Measurements from ENCODE around the gene ABCC5.
A peak's percentile ranks its signal among the peaks of the same experiment; 100 is the strongest.
"Not testable (repeated sequence)": the region's sequence is repeated elsewhere in the genome, so short reads cannot be mapped to it uniquely, and the experiment has no call there.

The ABCC5 gene

DNA sequence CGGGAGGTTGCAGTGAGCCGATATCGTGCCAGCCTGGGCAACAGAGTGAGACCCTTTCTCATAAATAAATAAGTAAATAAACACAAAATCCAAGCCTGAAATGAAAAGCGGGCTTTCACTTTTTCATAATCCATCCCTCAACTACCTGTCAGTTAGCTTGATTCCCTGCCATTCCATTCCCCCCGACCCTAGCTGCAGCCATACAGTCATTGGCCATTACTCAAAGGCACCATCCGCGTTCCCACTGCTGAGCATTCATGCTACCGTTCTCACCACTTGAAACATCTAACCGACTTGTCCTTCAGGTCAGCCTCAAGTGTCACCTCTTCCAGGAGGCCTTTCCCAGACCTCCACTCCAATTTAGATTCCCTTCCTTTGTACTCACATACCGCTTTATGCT lies 131.9 kb downstream of the ABCC5 start:
- DNase-seq (ENCODE audit: low spot score) = no peak

DNA sequence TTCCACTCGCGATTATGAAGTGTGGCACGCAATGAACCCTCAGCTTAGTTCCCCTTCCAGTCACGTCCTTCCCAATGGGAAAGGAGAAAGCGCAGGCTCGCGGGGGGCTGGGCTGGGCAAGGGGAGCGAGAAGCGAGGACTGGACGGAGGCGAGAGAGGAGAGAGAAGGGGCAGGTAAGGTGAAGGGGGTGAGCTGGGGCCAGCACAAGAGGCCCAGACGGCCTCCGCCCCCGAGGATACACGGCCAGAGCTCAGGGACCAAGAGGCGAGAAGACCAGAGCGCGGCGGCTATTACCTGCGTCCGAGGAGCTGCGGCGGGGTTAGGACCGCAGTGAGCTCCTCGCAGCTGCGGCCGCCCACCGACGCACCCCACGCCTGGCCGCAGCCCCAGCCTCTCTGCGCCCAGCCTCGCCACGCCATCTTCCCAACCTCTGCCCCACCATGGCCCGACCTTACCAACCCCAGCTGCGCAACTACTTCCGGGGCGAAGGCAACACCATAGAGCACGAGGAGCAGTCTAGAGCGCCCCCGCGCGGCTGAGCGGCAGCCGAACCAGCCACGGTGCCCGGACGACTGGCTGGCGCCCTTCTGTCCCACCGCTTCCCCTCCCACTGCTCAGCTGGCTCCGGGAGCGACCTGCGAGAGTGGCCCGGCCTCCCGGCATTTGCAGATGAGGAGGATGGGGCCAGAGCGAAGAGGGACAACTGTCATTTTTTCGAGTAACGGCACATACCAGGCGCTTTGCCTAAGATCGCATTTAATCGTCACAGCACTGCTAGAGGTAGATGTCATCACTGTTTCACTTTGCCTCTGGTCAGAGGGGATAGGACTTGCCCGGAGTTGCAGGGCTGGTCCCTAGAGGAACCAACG lies 133.0 kb downstream of the ABCC5 start, which contains the start of gene PARL:
TSS of gene PARL (minus strand) at position 454 of the 870 bp plus-strand sequence. CDS start at position 420, 34 bp downstream.
- DNase-seq (ENCODE audit: low spot score) = peak; percentile 93

DNA sequence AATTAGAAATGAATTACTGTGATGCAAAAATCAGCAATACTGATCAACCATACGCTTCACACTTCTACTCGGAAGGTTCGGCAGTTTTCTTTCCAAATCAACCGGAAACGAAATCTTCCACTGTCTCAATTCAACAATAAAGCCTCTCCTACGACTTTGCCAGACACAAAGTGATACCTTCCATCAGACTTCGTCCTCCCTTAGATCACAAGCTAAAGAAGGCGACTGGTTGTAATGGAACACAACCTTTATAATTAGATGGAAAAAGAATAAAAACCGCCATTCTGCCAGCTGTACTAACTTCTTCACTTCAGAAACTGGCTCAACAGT lies 133.6 kb downstream of the ABCC5 start:
- DNase-seq (ENCODE audit: low spot score) = peak; percentile 12

DNA sequence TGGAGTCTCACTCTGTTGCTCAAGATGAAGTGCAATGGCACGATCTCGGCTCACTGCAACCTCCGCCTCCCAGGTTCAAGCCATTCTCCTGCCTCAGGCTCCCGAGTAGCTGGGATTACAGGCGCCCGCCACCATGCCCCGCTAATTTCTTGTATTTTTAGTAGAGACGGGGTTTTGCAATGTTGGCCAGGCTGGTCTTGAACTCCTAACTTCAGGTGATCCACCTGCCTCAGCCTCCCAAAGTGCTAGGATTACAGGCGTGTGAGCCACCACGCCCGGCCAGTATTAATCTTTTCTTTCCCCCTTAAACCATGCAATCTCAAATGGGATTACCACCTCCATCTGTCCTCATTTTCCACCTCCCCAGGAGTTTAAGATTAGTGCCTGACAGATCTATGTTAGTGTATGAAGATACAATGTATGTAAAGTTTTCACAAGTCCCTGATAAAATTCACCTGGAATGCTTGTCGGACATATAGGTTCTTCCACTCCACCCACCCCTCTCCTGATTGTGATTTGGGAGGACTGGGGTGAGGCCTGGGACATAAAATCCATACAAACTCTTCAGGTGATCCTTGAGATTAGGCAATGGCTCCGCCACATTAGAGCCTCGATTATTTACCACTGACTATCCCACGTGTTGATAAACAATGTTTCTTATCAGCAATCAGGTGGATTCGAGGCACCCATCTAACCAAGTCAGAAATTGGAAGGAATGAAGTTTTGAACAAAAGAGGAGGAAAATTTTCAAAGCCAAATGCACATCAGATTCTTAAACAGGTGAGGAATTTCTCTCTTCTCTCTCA lies 134.2 kb downstream of the ABCC5 start:
- DNase-seq (ENCODE audit: low spot score) = no peak

DNA sequence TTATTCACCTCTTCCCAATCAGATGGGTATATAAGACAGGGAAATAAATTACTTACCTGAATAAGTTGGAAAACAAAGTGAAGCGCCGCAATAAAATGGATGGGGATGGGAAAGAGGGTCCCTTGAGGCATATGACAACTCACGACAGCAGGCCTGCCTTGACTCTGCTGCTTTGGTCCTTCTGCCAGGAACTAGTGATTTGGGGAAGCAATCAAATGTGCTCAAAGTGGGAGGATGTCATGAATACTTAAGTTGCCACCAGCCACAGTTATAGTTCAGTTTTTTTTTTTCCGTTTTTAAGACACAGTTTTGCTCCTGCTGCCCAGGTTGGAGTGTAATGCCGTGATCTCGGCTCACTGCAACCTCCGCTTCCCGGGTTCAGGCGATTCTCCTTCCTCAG lies 137.6 kb downstream of the ABCC5 start:
- DNase-seq (ENCODE audit: low spot score) = no peak

DNA sequence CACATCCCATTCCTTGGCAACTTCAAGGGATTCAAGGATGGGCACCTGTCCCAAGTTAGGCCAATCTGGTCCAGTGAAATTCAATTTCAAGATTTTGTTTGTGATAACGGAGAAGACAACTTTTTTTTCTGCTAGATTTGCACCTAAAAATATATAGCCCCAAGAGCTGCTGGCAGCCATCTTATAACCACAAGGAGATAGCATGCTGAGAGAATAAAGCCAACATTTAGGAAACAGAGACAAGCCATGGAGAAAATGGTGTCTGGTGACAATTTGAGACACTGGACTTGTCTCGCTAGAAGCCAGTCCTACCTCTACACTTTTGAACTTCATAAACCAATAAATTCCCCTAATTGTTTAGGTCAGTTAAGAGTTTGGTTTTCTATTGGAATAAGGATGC lies 138.4 kb downstream of the ABCC5 start:
- DNase-seq (ENCODE audit: low spot score) = no peak

DNA sequence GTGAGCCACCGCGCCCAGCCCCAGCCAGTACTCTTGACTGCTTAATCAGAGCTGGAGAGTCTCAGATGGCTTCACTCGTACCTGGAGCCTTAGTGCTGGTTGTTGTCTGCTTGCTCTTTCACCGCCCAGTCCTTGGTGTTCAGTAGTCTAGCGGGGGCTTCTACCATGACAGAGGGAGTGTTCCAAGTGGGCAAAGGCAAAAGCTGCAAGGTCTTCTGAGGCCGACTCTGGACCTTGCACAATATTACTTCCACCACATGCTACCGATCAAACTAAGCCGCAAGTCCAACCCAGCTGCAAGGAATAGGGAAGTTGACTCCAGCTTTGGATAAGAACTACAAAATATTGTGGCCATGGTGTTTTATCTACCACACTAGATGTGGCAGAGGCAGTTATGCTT lies 139.6 kb downstream of the ABCC5 start:
- DNase-seq (ENCODE audit: low spot score) = no peak

DNA sequence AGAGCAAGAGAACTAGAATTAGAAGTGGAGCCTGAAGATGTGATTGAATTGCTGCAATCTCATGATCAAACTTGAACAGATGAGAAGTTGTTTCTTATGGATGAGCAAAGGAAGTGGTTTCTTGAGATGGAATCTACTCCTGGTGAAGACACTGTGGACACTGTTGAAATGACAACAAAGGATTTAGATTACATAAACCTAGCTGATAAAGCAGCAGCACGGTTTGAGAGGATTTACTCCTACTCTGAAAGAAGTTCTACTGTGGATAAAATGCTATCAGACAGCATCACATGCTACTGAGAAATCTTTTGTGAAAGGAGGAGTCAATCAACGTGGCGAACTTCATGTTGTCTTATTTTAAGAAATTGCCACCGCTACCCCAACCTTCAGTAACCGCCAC lies 140.5 kb downstream of the ABCC5 start:
- DNase-seq (ENCODE audit: low spot score) = not testable (repeated sequence)

DNA sequence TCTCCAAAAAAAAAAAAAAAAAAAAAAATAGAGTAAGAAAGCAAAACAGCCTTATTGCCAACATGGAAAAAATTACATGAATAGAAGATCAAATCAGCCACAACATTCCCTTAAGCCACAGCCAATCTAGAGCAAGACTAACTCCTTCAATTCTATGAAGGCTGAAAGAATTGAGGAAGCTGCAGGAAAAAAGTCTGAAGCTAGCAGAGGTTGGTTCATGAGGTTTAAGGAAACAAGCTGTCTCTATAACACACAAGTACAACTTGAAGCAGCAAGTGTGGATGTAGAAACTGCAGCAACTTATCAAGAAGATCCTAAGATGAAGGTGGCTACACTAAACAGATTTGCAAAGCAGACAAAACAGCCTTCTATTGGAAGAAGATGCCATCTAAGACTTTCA lies 142.3 kb downstream of the ABCC5 start:
- DNase-seq (ENCODE audit: low spot score) = no peak

DNA sequence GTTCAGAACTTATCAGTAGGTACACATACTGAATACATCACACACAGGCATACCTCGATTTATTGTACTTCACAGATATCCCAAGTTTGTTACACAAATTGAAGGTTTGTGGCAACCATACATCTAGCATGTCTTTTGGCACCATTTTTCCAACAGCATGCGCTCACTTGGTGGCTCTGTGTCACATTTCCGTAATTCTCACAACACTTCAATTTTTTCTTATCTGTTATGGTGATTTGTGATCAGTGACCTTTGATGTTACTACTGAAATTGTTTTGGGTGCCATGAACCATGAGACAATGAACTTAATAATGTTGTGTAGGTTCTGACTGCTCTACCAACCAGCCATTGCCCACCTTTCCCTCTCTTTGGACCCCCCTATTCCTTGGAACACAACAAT lies 143.8 kb downstream of the ABCC5 start:
- DNase-seq (ENCODE audit: low spot score) = no peak

DNA sequence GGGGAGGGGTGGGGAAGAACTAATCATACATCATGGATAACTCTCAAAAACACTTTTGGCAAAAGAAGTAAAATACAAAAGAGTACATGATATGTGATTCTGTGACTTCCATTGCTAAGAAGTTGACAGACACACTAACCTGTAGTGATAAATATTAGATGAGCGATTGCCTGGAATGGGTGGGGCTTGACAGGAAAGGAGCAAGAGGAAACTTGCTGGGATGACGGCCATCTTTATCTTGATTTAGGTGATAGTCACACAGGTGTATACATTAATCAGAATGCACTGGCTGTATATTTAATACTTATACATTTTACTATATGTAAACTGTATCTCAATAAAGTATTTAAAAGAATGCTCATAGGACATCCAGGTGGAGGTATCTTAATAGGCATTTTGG lies 146.1 kb downstream of the ABCC5 start:
- DNase-seq (ENCODE audit: low spot score) = no peak

DNA sequence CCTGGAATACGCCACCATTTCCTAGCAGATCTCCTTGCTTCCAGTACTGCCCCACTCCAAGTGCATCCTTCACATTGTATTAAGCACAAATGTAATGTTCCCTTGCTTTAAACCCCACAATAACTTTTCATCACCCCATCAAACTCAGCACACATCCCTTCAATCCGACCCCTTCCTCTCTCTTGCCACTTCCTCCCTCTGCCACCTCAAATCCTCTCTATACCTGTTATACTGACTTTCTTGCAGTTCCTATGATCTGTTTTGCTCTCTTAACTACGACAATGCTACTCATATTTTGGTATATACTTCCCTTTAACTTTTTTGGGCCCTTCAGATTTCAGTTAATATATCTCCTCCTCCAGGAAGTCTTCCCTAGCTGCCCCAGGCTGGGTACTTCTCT lies 147.1 kb downstream of the ABCC5 start:
- no peak for DNase-seq (ENCODE audit: low spot score)

All from hematopoietic multipotent progenitor cell treated with erythropoietin and hydrocortisone succinate and interleukin-3 and kit ligand, for 15 days (in vitro differentiated cells).